WTC11 (cell line): ENCODE measurements around the gene CHRNA4. TPM values are rescaled to one million over a fixed set of nuclear protein-coding genes. Genes with fewer than 3 reads are reported as not detected.
A peak's percentile ranks its signal among the peaks of the same experiment; 100 is the strongest.

Experiments
- ATAC-seq: fragments of 200-7000 bp; cut with Tn5 transposase; 2 replicates; pipeline ENCODE4 v1.10.0; 2021; ENCODE audit warnings: mild to moderate bottlenecking, moderate library complexity
- Bru-seq: library from RNA; stranded (reverse); fragments of 400-500 nt; gene quantifications from one replicate; lab custom pipeline; 2021; lab: Mats Ljungman, UMichigan
- CTCF ChIA-PET: fragments of 300-600 bp; sonication (Branson Sonifier 250); formaldehyde crosslinking; loops from one replicate; lab custom pipeline; 2021; ENCODE audit warnings: antibody characterized with exemption; lab: Charles Lee
- POLR2A ChIA-PET: fragments of 350-600 bp; sonication (Branson Sonifier 250); formaldehyde crosslinking; loops from one replicate; lab custom pipeline; 2021; ENCODE audit warnings: antibody characterized with exemption; lab: Charles Lee
- DNase-seq: peaks from one replicate; pipeline ENCODE4 v3.0.0; 2021; ENCODE audit warnings: low spot score
- H3K27ac Mint-ChIP-seq: 2 replicates; pipeline ENCODE4 v1.8.0; 2021; ENCODE audit warnings: mixed read lengths
- H3K27me3 Mint-ChIP-seq: 2 replicates; pipeline ENCODE4 v1.8.0; 2021; ENCODE audit warnings: low read depth, mild to moderate bottlenecking, moderate library complexity, mixed read lengths
- H3K36me3 Mint-ChIP-seq: 2 replicates; pipeline ENCODE4 v1.8.0; 2021; ENCODE audit warnings: mixed read lengths
- H3K4me1 Mint-ChIP-seq: 2 replicates; pipeline ENCODE4 v1.8.0; 2022; ENCODE audit warnings: mixed read lengths
- H3K4me3 Mint-ChIP-seq: 2 replicates; pipeline ENCODE4 v1.8.0; 2021; ENCODE audit warnings: mild to moderate bottlenecking, moderate library complexity, mixed read lengths
- H3K9me3 Mint-ChIP-seq: 2 replicates; pipeline ENCODE4 v1.8.0; 2021; ENCODE audit warnings: mixed read lengths
- ATF2 ChIP-seq: sonication (generic); formaldehyde crosslinking; IDR thresholded peaks from 2 replicates; pipeline ENCODE4 v1.8.1; 2022; ENCODE audit warnings: low read depth, missing genetic modification reagents, borderline replicate concordance
- CBFB ChIP-seq: sonication (generic); formaldehyde crosslinking; IDR thresholded peaks from 2 replicates; pipeline ENCODE4 v1.8.1; 2022; ENCODE audit warnings: mild to moderate bottlenecking, low read depth, missing genetic modification reagents
- CTCF ChIP-seq: fragments of 200-600 bp; IDR thresholded peaks from 2 replicates; pipeline ENCODE4 v1.8.0; 2022; ENCODE audit warnings: antibody characterized with exemption
- ELF4 ChIP-seq: sonication (generic); formaldehyde crosslinking; IDR thresholded peaks from 2 replicates; pipeline ENCODE4 v1.8.1; 2022; ENCODE audit warnings: low read depth, mild to moderate bottlenecking, moderate library complexity, missing genetic modification reagents
- ERG ChIP-seq: fragments of 250-450 bp; sonication (Bioruptor Pico); IDR thresholded peaks from 2 replicates; pipeline ENCODE4 v1.8.0; 2021; ENCODE audit warnings: mild to moderate bottlenecking
- JUN ChIP-seq: sonication (generic); formaldehyde crosslinking; IDR thresholded peaks from 2 replicates; pipeline ENCODE4 v1.8.0; 2023; ENCODE audit warnings: mild to moderate bottlenecking, missing genetic modification reagents
- MXD4 ChIP-seq: fragments of 250-450 bp; sonication (Bioruptor Pico); IDR thresholded peaks from 2 replicates; pipeline ENCODE4 v1.8.0; 2021; ENCODE audit warnings: mild to moderate bottlenecking, moderate library complexity, borderline replicate concordance
- ZBTB21 ChIP-seq: sonication (generic); formaldehyde crosslinking; IDR thresholded peaks from 2 replicates; pipeline ENCODE4 v1.8.1; 2023; ENCODE audit warnings: mild to moderate bottlenecking, missing genetic modification reagents, borderline replicate concordance
- ZNF232 ChIP-seq: sonication (generic); formaldehyde crosslinking; IDR thresholded peaks from 2 replicates; pipeline ENCODE4 v1.8.0; 2022; ENCODE audit warnings: mild to moderate bottlenecking, missing genetic modification reagents
- ZNF263 ChIP-seq: sonication (generic); formaldehyde crosslinking; IDR thresholded peaks from 2 replicates; pipeline ENCODE4 v1.8.1; 2022; ENCODE audit warnings: low read depth, mild to moderate bottlenecking, moderate library complexity, missing genetic modification reagents
- ZNF317 ChIP-seq: sonication (generic); formaldehyde crosslinking; IDR thresholded peaks from 2 replicates; pipeline ENCODE4 v1.8.1; 2023; ENCODE audit warnings: low read depth, mild to moderate bottlenecking, moderate library complexity, missing genetic modification reagents, borderline replicate concordance
- ZNF532 ChIP-seq: fragments of 250-450 bp; sonication (Bioruptor Pico); IDR thresholded peaks from 2 replicates; pipeline ENCODE4 v1.9.0; 2021; ENCODE audit warnings: mild to moderate bottlenecking, borderline replicate concordance
- long read RNA-seq, 3 experiments: library from RNA in 1 of 3; library from capped mRNA in 1 of 3; library from polyadenylated mRNA in 1 of 3; unstranded in 2 of 3; stranded (forward) in 1 of 3; transcript quantifications; one replicate each; pipeline ENCODE4 v2.0.0, GENCODE V29; 2021
- total RNA-seq: library from RNA; stranded (reverse); gene quantifications from 3 replicates; pipeline ENCODE4 v1.2.3, GENCODE V29; 2021

Gene CHRNA4
- total RNA-seq (2.5 to 5.7 TPM (median 4.8 TPM) in 3 replicates), Bru-seq, nascent RNA (percentile 16 among the genes with signal in this experiment)
- long read RNA-seq, experiment 1, full-length matches to known transcripts, result 4 of 4 reads
- long read RNA-seq, experiment 1, partial matches to known transcripts, result 0 of 4 reads
- long read RNA-seq, experiment 1, other reads (novel, unspliced or antisense), result 0 of 4 reads
- long read RNA-seq, experiment 2, full-length matches to known transcripts, result 3 of 11 reads
- long read RNA-seq, experiment 2, partial matches to known transcripts, result 2 of 11 reads
- long read RNA-seq, experiment 2, other reads (novel, unspliced or antisense), result 6 of 11 reads
- long read RNA-seq, experiment 3, result 0 reads

- peak; percentile 49 for DNase-seq
- Mint-ChIP-seq H3K4me1 (peaks cover 11% of the 10 kb centered on the region), H3K27ac (no peak within 1 kb of the TSS), H3K36me3 (no peaks in the 10 kb centered on the region), H3K9me3 (no peaks in the 10 kb centered on the region), H3K27me3 (peaks cover 12% of the 10 kb centered on the region), H3K4me3 (peak within 1 kb of the TSS; percentile 60)
- ChIA-PET CTCF (interaction anchor here (1.2 to 4.3 kb wide), 9 partner anchors 9 to 188 kb away, joined by 3 to 68 read pairs (median 13); no protein-coding TSS in a partner anchor), POLR2A (interaction anchor here (0.8 kb wide), 1 partner anchor 33 kb away, joined by 3 read pairs; no protein-coding TSS in a partner anchor)
- peak; percentile 11; the same call in 1 of the 2 replicates for TF ChIP-seq ZNF317 (CRISPR knock-in tag)
- no peak for TF ChIP-seq ATF2 (CRISPR knock-in tag)
- TF ChIP-seq ZBTB21, result no peak
- TF ChIP-seq ERG (CRISPR knock-in tag), result no peak
- no peak for TF ChIP-seq ELF4 (CRISPR knock-in tag)
- peak; percentile 64 for TF ChIP-seq ZNF263 (CRISPR knock-in tag)
- TF ChIP-seq CBFB, result no peak
- TF ChIP-seq CTCF, result no peak
- peak; percentile 41 for ATAC-seq
These were observed at the start of gene CHRNA4 for GRCh38 chr20:63360850-63361518. TSS of gene CHRNA4 (minus strand) at chr20:63361349. CDS start at chr20:63361165, 184 bp downstream.

GRCh38 chr20:63409834-63410435, 48.8 kb upstream of the CHRNA4 start:
- no peak for TF ChIP-seq MXD4 (CRISPR knock-in tag)
- TF ChIP-seq ZNF232, result 0 out of 2 replicates have a peak, but pooled peaks have one; percentile 30
- no peak for TF ChIP-seq JUN (CRISPR knock-in tag)
- no peak for TF ChIP-seq ZNF532 (CRISPR knock-in tag)
- Mint-ChIP-seq H3K9me3 (no peaks in the 10 kb centered on the region), H3K4me3 (peak overlapping the region; percentile 27; the same call in 1 of the 2 replicates), H3K36me3 (no peaks in the 10 kb centered on the region), H3K4me1 (0 out of 2 replicates have a peak, but pooled peaks cover 6% of the 10 kb centered on the region), H3K27ac (no peak overlapping the region), H3K27me3 (no peaks in the 10 kb centered on the region)
- ATAC-seq, result peak; percentile 60
- ChIA-PET POLR2A (interaction anchor here (0.6 kb wide), 1 partner anchor 546 kb away, joined by 3 read pairs; the partner anchor contains the start of gene UCKL1), CTCF (interaction anchor here (0.9 to 1.4 kb wide), 4 partner anchors 16 to 74 kb away, joined by 3 to 4 read pairs (median 4); no protein-coding TSS in a partner anchor)
- peak; percentile 62 for DNase-seq
